ENCODE results near the gene AMER3.
A peak's percentile ranks its signal among the peaks of the same experiment; 100 is the strongest.

The AMER3 gene

DNA sequence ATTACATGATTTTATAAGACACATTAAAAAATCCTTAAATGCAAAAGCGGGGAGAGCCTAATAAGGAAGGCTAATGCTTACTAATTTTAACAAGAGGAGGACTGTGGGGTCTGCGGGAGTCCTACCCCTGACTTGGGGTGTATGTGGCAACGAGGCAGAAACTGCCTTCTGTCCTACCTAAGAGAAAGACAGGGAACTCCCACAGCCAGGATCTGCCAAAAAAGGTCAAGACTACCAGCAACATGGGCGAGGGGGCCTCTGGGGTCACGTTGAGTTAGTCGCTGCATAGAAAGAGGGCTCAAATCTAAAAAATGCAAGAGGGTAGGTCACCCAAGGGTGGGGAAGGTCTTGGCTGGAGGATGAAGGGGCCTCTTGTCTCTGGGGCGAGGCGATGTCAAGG is 529 bp upstream of the AMER3 start:
- Histone ChIP-seq H3K9me2 (replicated peaks; ENCODE audit: insufficient read depth, low read length) (no peaks in the 10 kb centered on the region), H3K4me1 (ENCODE audit: low read length) (no peaks in the 10 kb centered on the region), H3F3A (ENCODE audit: insufficient read depth, low read length) (no peaks in the 10 kb centered on the region), H3K9me3 (replicated peaks; ENCODE audit: insufficient read depth, low read length) (no peaks in the 10 kb centered on the region), H3K27me3 (replicated peaks; ENCODE audit: insufficient read depth, low read length) (no peaks in the 10 kb centered on the region), H3K9ac (ENCODE audit: low read length) (no peak overlapping the region), H3K79me2 (ENCODE audit: low read length) (no peaks in the 10 kb centered on the region), H3K4me2 (ENCODE audit: low read depth, low read length) (no peak overlapping the region), H3K36me3 (replicated peaks; ENCODE audit: insufficient read depth, low read length) (no peaks in the 10 kb centered on the region), H3K4me3 (ENCODE audit: low read length) (no peak overlapping the region), H2AFZ (ENCODE audit: low read length) (no peak overlapping the region), H3K27ac (ENCODE audit: low read length) (no peak overlapping the region), H4K20me1 (ENCODE audit: insufficient read depth, low read length) (no peaks in the 10 kb centered on the region)
- TF ChIP-seq, protein P1, sequence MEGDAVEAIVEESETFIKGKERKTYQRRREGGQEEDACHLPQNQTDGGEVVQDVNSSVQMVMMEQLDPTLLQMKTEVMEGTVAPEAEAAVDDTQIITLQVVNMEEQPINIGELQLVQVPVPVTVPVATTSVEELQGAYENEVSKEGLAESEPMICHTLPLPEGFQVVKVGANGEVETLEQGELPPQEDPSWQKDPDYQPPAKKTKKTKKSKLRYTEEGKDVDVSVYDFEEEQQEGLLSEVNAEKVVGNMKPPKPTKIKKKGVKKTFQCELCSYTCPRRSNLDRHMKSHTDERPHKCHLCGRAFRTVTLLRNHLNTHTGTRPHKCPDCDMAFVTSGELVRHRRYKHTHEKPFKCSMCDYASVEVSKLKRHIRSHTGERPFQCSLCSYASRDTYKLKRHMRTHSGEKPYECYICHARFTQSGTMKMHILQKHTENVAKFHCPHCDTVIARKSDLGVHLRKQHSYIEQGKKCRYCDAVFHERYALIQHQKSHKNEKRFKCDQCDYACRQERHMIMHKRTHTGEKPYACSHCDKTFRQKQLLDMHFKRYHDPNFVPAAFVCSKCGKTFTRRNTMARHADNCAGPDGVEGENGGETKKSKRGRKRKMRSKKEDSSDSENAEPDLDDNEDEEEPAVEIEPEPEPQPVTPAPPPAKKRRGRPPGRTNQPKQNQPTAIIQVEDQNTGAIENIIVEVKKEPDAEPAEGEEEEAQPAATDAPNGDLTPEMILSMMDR (IDR thresholded peaks at IDR 0.05; ENCODE audit: low read length), result no peak
- no peak for DNase-seq

DNA sequence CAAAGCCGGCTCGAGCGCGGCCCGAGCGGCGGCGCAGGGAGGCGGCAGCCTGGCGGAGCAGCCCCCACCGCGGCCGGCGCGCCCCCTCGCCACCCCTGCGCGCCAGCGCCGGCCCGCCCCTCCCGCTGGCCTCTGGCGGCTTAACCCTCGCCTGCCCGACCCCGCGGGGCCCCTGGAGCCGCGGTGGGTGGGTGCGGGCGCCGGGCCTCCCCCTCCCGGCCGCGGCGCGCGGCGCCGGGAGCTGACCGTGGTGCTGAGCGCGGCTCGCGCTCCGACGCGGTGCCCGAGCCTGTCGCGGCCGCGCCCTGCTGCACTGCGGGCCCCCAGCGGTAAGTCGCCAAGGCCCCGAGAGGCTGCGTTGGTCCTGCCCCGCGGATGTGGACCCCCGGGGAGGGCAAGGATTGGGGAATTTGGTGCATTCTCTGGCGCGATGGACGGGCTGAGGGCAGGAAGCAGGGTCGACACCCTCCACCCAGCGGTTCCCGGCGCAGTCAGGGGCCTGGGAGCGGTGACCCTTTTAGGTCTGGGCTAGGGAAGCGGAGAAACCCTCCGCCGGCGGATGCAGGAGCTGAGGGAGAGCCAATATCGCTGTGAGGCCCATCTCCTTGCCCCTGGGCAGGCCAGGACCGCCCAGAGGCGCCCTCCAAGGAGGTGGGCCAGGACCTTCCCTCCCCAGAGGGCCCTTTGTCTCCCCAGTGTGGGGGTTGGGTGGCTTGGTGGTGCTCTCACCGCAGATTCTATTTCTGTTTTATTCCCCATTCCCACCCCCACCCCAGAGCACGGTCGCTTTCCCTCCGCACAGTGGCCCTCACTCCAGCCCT is 923 bp downstream of the AMER3 start:
- no peak overlapping the region for H2AFZ ChIP-seq (ENCODE audit: low read length)
- peak; percentile 12 for DNase-seq
- no peaks in the 10 kb centered on the region for H3K9me2 ChIP-seq (replicated peaks; ENCODE audit: insufficient read depth, low read length)
- no peaks in the 10 kb centered on the region for H3K36me3 ChIP-seq (replicated peaks; ENCODE audit: insufficient read depth, low read length)
- H3K9ac ChIP-seq (ENCODE audit: low read length), result no peak overlapping the region
- H3K27ac ChIP-seq (ENCODE audit: low read length), result no peak overlapping the region
- no peaks in the 10 kb centered on the region for H3K9me3 ChIP-seq (replicated peaks; ENCODE audit: insufficient read depth, low read length)
- H3K4me2 ChIP-seq (ENCODE audit: low read depth, low read length), result peak overlapping the region; percentile 37; the same call in 1 of the 2 replicates
- no peaks in the 10 kb centered on the region for H4K20me1 ChIP-seq (ENCODE audit: insufficient read depth, low read length)
- no peaks in the 10 kb centered on the region for H3F3A ChIP-seq (ENCODE audit: insufficient read depth, low read length)
- TF ChIP-seq EZH2 (optimal IDR thresholded peaks at IDR 0.05; ENCODE audit: low read depth, low read length) (no peak), EZH2phosphoT487 (IDR thresholded peaks at IDR 0.05; ENCODE audit: low read length) (no peak)
- TF ChIP-seq, protein P1 (IDR thresholded peaks at IDR 0.05; ENCODE audit: low read length), result no peak
- no peaks in the 10 kb centered on the region for H3K27me3 ChIP-seq (replicated peaks; ENCODE audit: insufficient read depth, low read length)
- no peaks in the 10 kb centered on the region for H3K4me1 ChIP-seq (ENCODE audit: low read length)
- no peaks in the 10 kb centered on the region for H3K79me2 ChIP-seq (ENCODE audit: low read length)
- H3K4me3 ChIP-seq (ENCODE audit: low read length), result peak overlapping the region; percentile 51; the same call in 1 of the 2 replicates

DNA sequence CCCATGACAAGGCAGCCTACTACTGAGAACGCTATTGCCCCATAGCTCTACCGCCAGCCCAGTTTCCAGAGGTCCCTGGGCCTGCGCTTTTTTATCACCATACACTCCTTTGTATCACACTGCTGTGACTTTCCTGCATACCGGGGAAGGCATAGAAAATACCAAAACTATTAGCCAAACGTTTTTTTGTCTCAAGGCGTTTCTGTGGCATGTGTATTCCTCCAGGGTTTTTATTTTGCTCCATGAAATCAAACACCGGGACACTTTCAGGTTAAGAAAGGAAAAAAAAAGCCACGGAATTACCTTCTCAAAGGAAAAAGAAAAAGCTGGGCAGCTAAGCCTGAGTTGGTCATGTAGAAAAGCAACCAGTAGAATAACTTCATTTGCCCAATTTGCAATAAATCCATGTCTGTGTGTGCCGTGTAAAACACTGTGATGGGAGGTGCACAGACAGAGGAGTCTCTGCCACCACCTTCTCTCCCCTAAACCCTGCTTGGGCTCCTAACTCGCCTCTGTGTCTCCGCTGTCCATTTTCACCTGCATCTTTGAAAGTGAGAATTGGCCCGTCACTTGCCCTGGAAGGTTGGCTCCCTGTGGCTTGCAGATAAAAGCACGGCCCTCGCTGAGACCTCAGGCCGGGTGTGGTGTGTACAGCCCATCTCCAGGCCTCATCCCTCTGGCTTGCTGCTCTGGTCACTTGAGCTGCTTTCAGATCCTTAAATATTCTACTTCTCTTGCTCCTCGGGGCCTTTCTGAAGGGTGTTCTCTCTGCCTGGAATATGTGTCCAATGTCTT is 1.7 kb downstream of the AMER3 start:
- no peak overlapping the region for H3K4me2 ChIP-seq (ENCODE audit: low read depth, low read length)
- no peaks in the 10 kb centered on the region for H3K4me1 ChIP-seq (ENCODE audit: low read length)
- H3K36me3 ChIP-seq (replicated peaks; ENCODE audit: insufficient read depth, low read length), result no peaks in the 10 kb centered on the region
- H3K9me3 ChIP-seq (replicated peaks; ENCODE audit: insufficient read depth, low read length), result no peaks in the 10 kb centered on the region
- H3K4me3 ChIP-seq (ENCODE audit: low read length), result no peak overlapping the region
- H3F3A ChIP-seq (ENCODE audit: insufficient read depth, low read length), result no peaks in the 10 kb centered on the region
- no peaks in the 10 kb centered on the region for H3K9me2 ChIP-seq (replicated peaks; ENCODE audit: insufficient read depth, low read length)
- H3K27ac ChIP-seq (ENCODE audit: low read length), result no peak overlapping the region
- no peaks in the 10 kb centered on the region for H4K20me1 ChIP-seq (ENCODE audit: insufficient read depth, low read length)
- no peak overlapping the region for H3K9ac ChIP-seq (ENCODE audit: low read length)
- H2AFZ ChIP-seq (ENCODE audit: low read length), result no peak overlapping the region
- no peaks in the 10 kb centered on the region for H3K79me2 ChIP-seq (ENCODE audit: low read length)
- H3K27me3 ChIP-seq (replicated peaks; ENCODE audit: insufficient read depth, low read length), result no peaks in the 10 kb centered on the region
- no peak for TF ChIP-seq EZH2phosphoT487 (IDR thresholded peaks at IDR 0.05; ENCODE audit: low read length)
- no peak for TF ChIP-seq EZH2 (optimal IDR thresholded peaks at IDR 0.05; ENCODE audit: low read depth, low read length)
- TF ChIP-seq, protein P1 (IDR thresholded peaks at IDR 0.05; ENCODE audit: low read length), result no peak
- DNase-seq, result no peak
